ENCODE measurements around the gene HELQ. TPM values are rescaled to one million over a fixed set of nuclear protein-coding genes. Genes with fewer than 3 reads are reported as not detected.

The HELQ gene
- total and polyA plus RNA-seq, 2 donors (not counting 1 experiment from before 2014, with no cell fraction given): 12.0 to 14.4 TPM

GRCh38 chr4:83431200-83431599 lies 24.4 kb downstream of the HELQ start:
- no peak for TF ChIP-seq CTCF (conservative IDR thresholded peaks at IDR 0.05 in 1 of 2, IDR thresholded peaks at IDR 0.05 in 1 of 2; ENCODE audit: low read depth in 1 of 2, low read length in 2 of 2)
- TF ChIP-seq EZH2 (IDR thresholded peaks at IDR 0.05; ENCODE audit: low read length, missing control alignments): no peak
- Histone ChIP-seq H3K9ac (ENCODE audit: insufficient read depth, low read length) (no peak overlapping the region), H3K36me3 (ENCODE audit: control insufficient read depth, insufficient read depth, low read length) (no peaks in the 10 kb centered on the region), H3K27ac (ENCODE audit: insufficient read depth, low read length) (no peak overlapping the region), H4K20me1 (ENCODE audit: control insufficient read depth, extremely low read depth, insufficient read depth, low read length) (no peaks in the 10 kb centered on the region), H3K9me3 (ENCODE audit: control insufficient read depth, insufficient read depth, low read depth, low read length) (no peaks in the 10 kb centered on the region), H3K4me2 (ENCODE audit: extremely low read depth, insufficient read depth, low read length) (no peak overlapping the region), H2AFZ (ENCODE audit: low read length) (no peak overlapping the region), H3K79me2 (ENCODE audit: control insufficient read depth, insufficient read depth, low read length) (no peaks in the 10 kb centered on the region), H3K4me3 (replicated peaks in 1 of 4; ENCODE audit: control extremely low read depth in 1 of 4, insufficient read depth in 1 of 4, low read depth in 3 of 4, low read length in 4 of 4) (no peak overlapping the region), H3K27me3 (ENCODE audit: control insufficient read depth, insufficient read depth, low read length) (no peaks in the 10 kb centered on the region), H3K4me1 (ENCODE audit: control insufficient read depth, extremely low read depth, insufficient read depth, low read length) (no peaks in the 10 kb centered on the region)
- DNase-seq (ENCODE audit: low read depth in 2 of 2): no peak

GRCh38 chr4:83418211-83418610 lies 37.4 kb downstream of the HELQ start:
- Histone ChIP-seq H3K4me2 (ENCODE audit: extremely low read depth, insufficient read depth, low read length) (no peak overlapping the region), H2AFZ (ENCODE audit: low read length) (no peak overlapping the region), H3K27me3 (ENCODE audit: control insufficient read depth, insufficient read depth, low read length) (no peaks in the 10 kb centered on the region), H3K79me2 (ENCODE audit: control insufficient read depth, insufficient read depth, low read length) (no peaks in the 10 kb centered on the region), H4K20me1 (ENCODE audit: control insufficient read depth, extremely low read depth, insufficient read depth, low read length) (no peaks in the 10 kb centered on the region), H3K4me3 (replicated peaks in 1 of 4; ENCODE audit: control extremely low read depth in 1 of 4, insufficient read depth in 1 of 4, low read depth in 3 of 4, low read length in 4 of 4) (no peak overlapping the region), H3K27ac (ENCODE audit: insufficient read depth, low read length) (no peak overlapping the region), H3K9me3 (ENCODE audit: control insufficient read depth, insufficient read depth, low read depth, low read length) (no peaks in the 10 kb centered on the region), H3K4me1 (ENCODE audit: control insufficient read depth, extremely low read depth, insufficient read depth, low read length) (no peaks in the 10 kb centered on the region), H3K9ac (ENCODE audit: insufficient read depth, low read length) (no peak overlapping the region), H3K36me3 (ENCODE audit: control insufficient read depth, insufficient read depth, low read length) (no peaks in the 10 kb centered on the region)
- no peak for DNase-seq (ENCODE audit: low read depth in 2 of 2)
- TF ChIP-seq CTCF (conservative IDR thresholded peaks at IDR 0.05 in 1 of 2, IDR thresholded peaks at IDR 0.05 in 1 of 2; ENCODE audit: low read depth in 1 of 2, low read length in 2 of 2) (no peak), EZH2 (IDR thresholded peaks at IDR 0.05; ENCODE audit: low read length, missing control alignments) (no peak)

GRCh38 chr4:83417566-83417965 lies 38.1 kb downstream of the HELQ start:
- Histone ChIP-seq H2AFZ (ENCODE audit: low read length) (no peak overlapping the region), H3K27me3 (ENCODE audit: control insufficient read depth, insufficient read depth, low read length) (no peaks in the 10 kb centered on the region)

More at GRCh38 chr4:83417566-83417965, 38.1 kb downstream of the HELQ start:
- Histone ChIP-seq H3K36me3 (ENCODE audit: control insufficient read depth, insufficient read depth, low read length) (no peaks in the 10 kb centered on the region), H3K9me3 (ENCODE audit: control insufficient read depth, insufficient read depth, low read depth, low read length) (no peaks in the 10 kb centered on the region), H4K20me1 (ENCODE audit: control insufficient read depth, extremely low read depth, insufficient read depth, low read length) (no peaks in the 10 kb centered on the region), H3K4me1 (ENCODE audit: control insufficient read depth, extremely low read depth, insufficient read depth, low read length) (no peaks in the 10 kb centered on the region), H3K9ac (ENCODE audit: insufficient read depth, low read length) (no peak overlapping the region), H3K79me2 (ENCODE audit: control insufficient read depth, insufficient read depth, low read length) (no peaks in the 10 kb centered on the region), H3K27ac (ENCODE audit: insufficient read depth, low read length) (no peak overlapping the region), H3K4me2 (ENCODE audit: extremely low read depth, insufficient read depth, low read length) (no peak overlapping the region), H3K4me3 (replicated peaks in 1 of 4; ENCODE audit: control extremely low read depth in 1 of 4, insufficient read depth in 1 of 4, low read depth in 3 of 4, low read length in 4 of 4) (no peak overlapping the region)
- no peak for DNase-seq (ENCODE audit: low read depth in 2 of 2)
- no peak for TF ChIP-seq CTCF (conservative IDR thresholded peaks at IDR 0.05 in 1 of 2, IDR thresholded peaks at IDR 0.05 in 1 of 2; ENCODE audit: low read depth in 1 of 2, low read length in 2 of 2)
- no peak for TF ChIP-seq EZH2 (IDR thresholded peaks at IDR 0.05; ENCODE audit: low read length, missing control alignments)

Data from fibroblast of lung (primary cell).